ENCODE data around the gene TAF1D.

The TAF1D gene

DNA sequence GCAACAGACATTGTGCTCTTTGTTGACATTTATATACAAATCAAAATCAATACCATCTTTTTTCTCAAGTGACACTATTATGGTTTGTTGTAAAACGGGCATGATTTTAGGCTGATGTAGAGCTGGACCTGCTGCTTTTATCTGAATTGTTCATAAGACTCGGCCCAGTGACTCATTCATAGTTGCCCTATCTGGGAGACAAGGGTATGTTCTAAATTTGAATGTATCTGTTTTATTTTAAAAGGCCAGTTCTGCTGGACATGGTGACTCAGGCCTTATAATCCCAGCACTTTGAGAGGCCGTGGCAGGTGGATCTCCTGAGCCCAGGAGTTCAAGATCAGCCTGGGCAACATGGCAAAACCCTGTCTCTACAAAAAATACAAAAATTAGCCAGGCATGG is 40.5 kb downstream of the TAF1D start:
- TF ChIP-seq ARNTL (CRISPR knock-in tag; IDR thresholded peaks at IDR 0.05; ENCODE audit: borderline replicate concordance, low read depth), result no peak
- TF ChIP-seq, protein P1, sequence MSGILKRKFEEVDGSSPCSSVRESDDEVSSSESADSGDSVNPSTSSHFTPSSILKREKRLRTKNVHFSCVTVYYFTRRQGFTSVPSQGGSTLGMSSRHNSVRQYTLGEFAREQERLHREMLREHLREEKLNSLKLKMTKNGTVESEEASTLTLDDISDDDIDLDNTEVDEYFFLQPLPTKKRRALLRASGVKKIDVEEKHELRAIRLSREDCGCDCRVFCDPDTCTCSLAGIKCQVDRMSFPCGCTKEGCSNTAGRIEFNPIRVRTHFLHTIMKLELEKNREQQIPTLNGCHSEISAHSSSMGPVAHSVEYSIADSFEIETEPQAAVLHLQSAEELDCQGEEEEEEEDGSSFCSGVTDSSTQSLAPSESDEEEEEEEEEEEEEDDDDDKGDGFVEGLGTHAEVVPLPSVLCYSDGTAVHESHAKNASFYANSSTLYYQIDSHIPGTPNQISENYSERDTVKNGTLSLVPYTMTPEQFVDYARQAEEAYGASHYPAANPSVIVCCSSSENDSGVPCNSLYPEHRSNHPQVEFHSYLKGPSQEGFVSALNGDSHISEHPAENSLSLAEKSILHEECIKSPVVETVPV (CRISPR knock-in tag; IDR thresholded peaks at IDR 0.05), result no peak
- no peak for TF ChIP-seq ISL1 (CRISPR knock-in tag; IDR thresholded peaks at IDR 0.05)
- no peak for TF ChIP-seq CREB5 (CRISPR knock-in tag; IDR thresholded peaks at IDR 0.05; ENCODE audit: low read depth)
- no peak for TF ChIP-seq ESRRG (CRISPR knock-in tag; IDR thresholded peaks at IDR 0.05)
- no peak for TF ChIP-seq TCF4 (CRISPR knock-in tag; IDR thresholded peaks at IDR 0.05; ENCODE audit: borderline replicate concordance)
- no peak for TF ChIP-seq ZNF8 (CRISPR knock-in tag; IDR thresholded peaks at IDR 0.05)
- TF ChIP-seq ZFP3 (CRISPR knock-in tag; IDR thresholded peaks at IDR 0.05), result no peak
- no peak for TF ChIP-seq BACH2 (CRISPR knock-in tag; IDR thresholded peaks at IDR 0.05; ENCODE audit: borderline replicate concordance)
- no peak for TF ChIP-seq OSR1 (CRISPR knock-in tag; IDR thresholded peaks at IDR 0.05)
- TF ChIP-seq ZNF70 (CRISPR knock-in tag; IDR thresholded peaks at IDR 0.05), result no peak
- TF ChIP-seq, protein P2, sequence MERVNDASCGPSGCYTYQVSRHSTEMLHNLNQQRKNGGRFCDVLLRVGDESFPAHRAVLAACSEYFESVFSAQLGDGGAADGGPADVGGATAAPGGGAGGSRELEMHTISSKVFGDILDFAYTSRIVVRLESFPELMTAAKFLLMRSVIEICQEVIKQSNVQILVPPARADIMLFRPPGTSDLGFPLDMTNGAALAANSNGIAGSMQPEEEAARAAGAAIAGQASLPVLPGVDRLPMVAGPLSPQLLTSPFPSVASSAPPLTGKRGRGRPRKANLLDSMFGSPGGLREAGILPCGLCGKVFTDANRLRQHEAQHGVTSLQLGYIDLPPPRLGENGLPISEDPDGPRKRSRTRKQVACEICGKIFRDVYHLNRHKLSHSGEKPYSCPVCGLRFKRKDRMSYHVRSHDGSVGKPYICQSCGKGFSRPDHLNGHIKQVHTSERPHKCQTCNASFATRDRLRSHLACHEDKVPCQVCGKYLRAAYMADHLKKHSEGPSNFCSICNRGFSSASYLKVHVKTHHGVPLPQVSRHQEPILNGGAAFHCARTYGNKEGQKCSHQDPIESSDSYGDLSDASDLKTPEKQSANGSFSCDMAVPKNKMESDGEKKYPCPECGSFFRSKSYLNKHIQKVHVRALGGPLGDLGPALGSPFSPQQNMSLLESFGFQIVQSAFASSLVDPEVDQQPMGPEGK (CRISPR knock-in tag; IDR thresholded peaks at IDR 0.05; ENCODE audit: borderline replicate concordance), result no peak
- no peak for TF ChIP-seq GLIS3 (CRISPR knock-in tag; IDR thresholded peaks at IDR 0.05)
- TF ChIP-seq TOX (CRISPR knock-in tag; IDR thresholded peaks at IDR 0.05; ENCODE audit: borderline replicate concordance), result no peak
- TF ChIP-seq SNAI2 (CRISPR knock-in tag; IDR thresholded peaks at IDR 0.05), result no peak
- TF ChIP-seq PPARA (CRISPR knock-in tag; IDR thresholded peaks at IDR 0.05; ENCODE audit: borderline replicate concordance), result no peak
- TF ChIP-seq, protein P3, sequence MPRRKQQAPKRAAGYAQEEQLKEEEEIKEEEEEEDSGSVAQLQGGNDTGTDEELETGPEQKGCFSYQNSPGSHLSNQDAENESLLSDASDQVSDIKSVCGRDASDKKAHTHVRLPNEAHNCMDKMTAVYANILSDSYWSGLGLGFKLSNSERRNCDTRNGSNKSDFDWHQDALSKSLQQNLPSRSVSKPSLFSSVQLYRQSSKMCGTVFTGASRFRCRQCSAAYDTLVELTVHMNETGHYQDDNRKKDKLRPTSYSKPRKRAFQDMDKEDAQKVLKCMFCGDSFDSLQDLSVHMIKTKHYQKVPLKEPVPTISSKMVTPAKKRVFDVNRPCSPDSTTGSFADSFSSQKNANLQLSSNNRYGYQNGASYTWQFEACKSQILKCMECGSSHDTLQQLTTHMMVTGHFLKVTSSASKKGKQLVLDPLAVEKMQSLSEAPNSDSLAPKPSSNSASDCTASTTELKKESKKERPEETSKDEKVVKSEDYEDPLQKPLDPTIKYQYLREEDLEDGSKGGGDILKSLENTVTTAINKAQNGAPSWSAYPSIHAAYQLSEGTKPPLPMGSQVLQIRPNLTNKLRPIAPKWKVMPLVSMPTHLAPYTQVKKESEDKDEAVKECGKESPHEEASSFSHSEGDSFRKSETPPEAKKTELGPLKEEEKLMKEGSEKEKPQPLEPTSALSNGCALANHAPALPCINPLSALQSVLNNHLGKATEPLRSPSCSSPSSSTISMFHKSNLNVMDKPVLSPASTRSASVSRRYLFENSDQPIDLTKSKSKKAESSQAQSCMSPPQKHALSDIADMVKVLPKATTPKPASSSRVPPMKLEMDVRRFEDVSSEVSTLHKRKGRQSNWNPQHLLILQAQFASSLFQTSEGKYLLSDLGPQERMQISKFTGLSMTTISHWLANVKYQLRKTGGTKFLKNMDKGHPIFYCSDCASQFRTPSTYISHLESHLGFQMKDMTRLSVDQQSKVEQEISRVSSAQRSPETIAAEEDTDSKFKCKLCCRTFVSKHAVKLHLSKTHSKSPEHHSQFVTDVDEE (CRISPR knock-in tag; IDR thresholded peaks at IDR 0.05), result no peak
- no peak for TF ChIP-seq ZFP30 (CRISPR knock-in tag; IDR thresholded peaks at IDR 0.05)
- no peak for TF ChIP-seq ZC3H10 (CRISPR knock-in tag; IDR thresholded peaks at IDR 0.05)
- peak; percentile 89 for ATAC-seq

GRCh38 chr11:93697611-93698010 is 43.7 kb downstream of the TAF1D start:
- ATAC-seq, result no peak
- no peak for TF ChIP-seq ZNF565 (CRISPR knock-in tag; conservative IDR thresholded peaks at IDR 0.05; ENCODE audit: low read depth)
- no peak for TF ChIP-seq ZNF8 (CRISPR knock-in tag; IDR thresholded peaks at IDR 0.05)
- TF ChIP-seq, protein P3 (CRISPR knock-in tag; IDR thresholded peaks at IDR 0.05), result no peak
- TF ChIP-seq BACH2 (CRISPR knock-in tag; IDR thresholded peaks at IDR 0.05; ENCODE audit: borderline replicate concordance), result no peak
- TF ChIP-seq TCF4 (CRISPR knock-in tag; IDR thresholded peaks at IDR 0.05; ENCODE audit: borderline replicate concordance), result no peak
- TF ChIP-seq, protein P2 (CRISPR knock-in tag; IDR thresholded peaks at IDR 0.05; ENCODE audit: borderline replicate concordance), result no peak
- no peak for TF ChIP-seq SNAI2 (CRISPR knock-in tag; IDR thresholded peaks at IDR 0.05)
- TF ChIP-seq, protein P1 (CRISPR knock-in tag; IDR thresholded peaks at IDR 0.05), result no peak
- TF ChIP-seq CREB5 (CRISPR knock-in tag; IDR thresholded peaks at IDR 0.05; ENCODE audit: low read depth), result no peak
- no peak for TF ChIP-seq PPARA (CRISPR knock-in tag; IDR thresholded peaks at IDR 0.05; ENCODE audit: borderline replicate concordance)
- TF ChIP-seq POU6F1 (CRISPR knock-in tag; IDR thresholded peaks at IDR 0.05; ENCODE audit: borderline replicate concordance, low read depth), result no peak
- no peak for TF ChIP-seq CSDC2 (CRISPR knock-in tag; IDR thresholded peaks at IDR 0.05)
- TF ChIP-seq TOX (CRISPR knock-in tag; IDR thresholded peaks at IDR 0.05; ENCODE audit: borderline replicate concordance), result no peak
